ENCODE data around the gene LARGE1.

The LARGE1 gene

GRCh38 chr22:33817512-33818127, 102.7 kb downstream of the LARGE1 start:
- DNase-seq = no peak

DNA sequence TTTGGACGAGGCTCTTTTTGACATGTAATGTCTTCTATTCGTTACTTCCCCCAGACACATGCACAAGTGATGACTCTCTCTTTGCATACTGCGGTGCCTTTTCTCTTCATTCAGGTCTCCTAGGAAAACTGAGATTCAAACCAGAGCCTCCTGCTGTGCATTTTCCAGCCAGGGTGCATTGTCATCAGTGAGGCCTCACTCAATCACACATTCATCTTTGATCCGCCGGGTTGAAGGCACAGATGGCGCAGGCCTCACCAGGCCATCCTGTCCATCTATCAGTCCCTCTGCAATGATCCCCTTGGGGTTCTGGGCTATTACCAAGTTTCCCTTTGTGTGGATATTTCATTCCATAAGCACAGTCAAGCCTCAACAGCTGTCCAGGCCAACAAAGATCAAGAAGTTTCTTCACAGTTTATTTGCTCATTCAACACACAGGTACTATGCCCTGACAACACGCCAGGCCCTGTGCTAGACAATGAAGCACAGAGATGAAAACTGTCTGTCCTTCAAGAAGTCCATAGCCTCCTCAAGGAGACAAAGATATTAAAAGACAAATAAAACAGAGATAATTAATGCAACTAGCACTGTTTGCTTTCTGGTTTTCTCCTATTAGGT, 107.8 kb downstream of the LARGE1 start:
- no peak for DNase-seq

- no peak for DNase-seq
These were observed 108.6 kb downstream of the LARGE1 start for GRCh38 chr22:33811686-33812085.

DNA sequence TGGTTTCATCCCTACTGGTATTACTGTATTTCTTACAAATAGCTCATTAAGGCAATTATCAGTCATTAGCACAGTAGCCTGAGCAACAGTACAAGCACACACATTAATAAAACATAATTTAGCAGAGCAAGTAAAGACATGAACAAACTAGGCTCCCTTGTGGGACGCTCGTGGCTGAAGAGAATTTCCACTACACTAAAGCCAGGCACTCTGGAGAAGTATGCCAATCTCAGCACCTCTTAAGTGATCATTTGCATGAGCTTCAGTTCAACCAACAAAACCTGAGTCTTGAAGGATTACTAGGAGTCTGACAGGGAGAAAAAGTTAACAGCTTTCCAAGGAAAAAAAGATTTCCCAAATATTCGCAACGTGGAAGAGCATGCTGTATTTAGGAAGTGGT, 109.1 kb downstream of the LARGE1 start:
- DNase-seq = no peak

DNA sequence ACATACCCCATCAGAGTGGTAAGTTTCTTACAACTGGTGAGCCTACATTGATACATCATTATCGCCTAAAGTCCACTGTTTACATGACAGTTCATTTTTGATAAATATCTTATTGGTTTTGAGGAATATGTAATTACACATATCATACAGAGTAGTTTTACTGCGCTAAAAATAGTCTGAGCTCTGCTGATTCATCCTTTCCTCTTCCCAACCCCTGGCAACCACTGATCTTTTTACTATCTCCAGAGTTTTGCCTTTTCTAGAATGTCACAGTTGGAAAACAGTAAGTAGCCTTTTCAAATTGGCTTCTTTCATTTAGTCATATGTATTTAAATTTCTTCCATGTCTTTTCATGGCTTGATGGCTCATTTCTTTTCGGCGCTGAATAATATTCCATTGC, 112.8 kb downstream of the LARGE1 start:
- no peak for DNase-seq

GRCh38 chr22:33806191-33806590, 114.1 kb downstream of the LARGE1 start:
- DNase-seq = no peak

DNA sequence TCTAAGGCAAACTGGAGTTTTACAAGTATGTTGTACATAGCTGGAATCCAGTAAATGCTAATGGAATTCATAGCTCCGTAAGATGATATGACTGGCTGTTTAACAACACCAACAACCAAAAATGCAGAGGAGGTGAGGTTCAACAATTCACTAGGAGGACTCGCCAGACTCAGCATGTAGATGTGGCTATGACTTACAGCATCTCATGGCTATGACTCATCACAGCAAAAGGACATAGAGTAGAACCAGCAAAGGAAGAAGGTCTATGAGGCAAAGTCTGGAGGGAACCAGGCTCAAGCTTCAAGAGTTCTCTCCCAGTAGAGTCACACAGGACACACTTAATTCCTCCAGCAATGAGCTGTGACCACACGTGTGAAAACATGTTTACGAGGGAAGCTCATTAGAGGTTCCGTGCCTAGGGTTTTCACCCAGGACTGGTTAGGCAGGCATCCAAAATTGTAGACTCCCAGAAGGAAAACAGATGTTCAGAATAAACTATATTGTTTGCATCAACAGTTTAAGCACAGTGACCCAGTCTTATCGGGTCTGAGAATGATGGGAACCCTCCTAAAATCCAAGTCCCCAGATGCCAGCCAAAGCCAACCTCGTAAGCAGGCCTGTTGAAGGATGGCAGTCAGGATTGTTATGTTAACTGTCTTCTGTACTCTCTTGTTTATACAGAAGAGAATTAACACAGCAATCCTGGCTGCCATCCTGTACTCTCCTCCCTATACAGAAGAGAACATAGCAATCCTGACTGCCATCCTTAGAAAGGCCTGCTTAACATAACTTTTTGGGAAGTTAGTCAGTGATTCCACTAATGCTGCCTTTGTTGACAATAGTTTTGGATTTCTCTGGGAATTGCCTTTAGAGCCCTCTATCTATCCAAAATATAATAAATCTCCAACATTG, 116.6 kb downstream of the LARGE1 start:
- no peak for DNase-seq

- no peak for DNase-seq
These were observed 121.9 kb downstream of the LARGE1 start for GRCh38 chr22:33798401-33798800.

DNA sequence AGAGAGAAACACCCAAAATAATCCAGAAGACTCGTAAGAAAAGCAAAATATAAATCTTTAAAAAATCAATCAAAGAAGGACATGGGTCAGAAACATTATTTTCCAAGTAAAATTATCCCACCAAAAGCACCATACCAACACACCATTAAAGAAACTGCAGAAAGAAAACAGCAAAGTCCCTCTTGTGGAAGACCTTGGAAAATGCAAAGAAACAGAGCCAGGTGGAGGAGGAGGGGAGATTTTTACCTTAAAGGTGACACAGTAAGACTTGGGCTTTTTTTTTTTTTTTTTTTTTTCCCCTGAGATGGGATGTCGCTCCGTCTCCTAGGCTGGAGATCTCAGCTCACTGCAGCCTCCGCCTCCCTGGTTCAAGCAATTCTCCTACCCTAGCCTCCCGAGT, 123.8 kb downstream of the LARGE1 start:
- DNase-seq = no peak

DNA sequence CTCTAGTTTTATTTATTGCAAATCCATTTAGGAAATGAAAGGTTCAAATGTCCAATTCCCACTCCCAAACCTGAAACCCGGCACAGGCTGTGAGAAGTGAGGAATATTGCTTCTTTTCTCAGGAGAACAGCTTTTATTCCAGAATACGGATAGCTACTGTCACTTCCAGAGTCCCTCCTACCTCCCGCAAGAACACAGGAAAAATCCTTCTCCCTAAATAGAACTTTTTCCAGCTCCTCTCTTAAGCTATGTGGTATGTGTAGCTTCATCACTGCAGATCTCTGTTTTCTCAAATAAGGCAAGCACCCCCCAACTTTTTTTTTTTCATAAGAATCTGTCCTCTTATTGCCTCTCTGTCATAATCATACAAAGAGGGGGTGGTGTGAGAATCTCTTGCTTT, 126.8 kb downstream of the LARGE1 start:
- no peak for DNase-seq

- DNase-seq = no peak
These were observed 127.4 kb downstream of the LARGE1 start for GRCh38 chr22:33792832-33793231.

DNA sequence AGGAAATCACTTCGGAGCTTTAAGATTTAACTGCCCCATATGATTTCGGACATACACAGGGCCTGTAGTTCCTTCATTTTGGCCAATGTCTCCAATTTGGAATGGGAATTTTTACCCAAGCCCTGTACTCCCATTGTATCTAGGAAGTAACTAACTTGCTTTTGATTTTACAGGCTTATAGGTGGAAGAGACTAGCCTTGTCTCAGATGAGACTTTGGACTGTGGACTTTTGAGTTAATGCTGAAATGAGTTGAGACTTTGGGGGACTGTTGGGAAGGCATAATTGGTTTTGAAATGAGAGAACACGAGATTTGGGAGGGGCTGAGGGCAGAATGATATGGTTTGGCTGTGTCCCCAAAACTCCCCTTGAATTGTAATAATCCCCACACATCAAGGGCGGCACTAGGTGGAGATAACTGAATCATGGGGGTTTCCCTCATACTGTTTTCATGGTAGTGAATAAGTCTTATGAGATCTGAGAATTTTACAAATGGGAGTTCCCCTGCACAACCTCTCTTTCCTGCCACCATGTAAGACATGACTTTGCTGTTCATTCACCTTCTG, 130.5 kb downstream of the LARGE1 start:
- no peak for DNase-seq

- DNase-seq = no peak
These were observed 131.3 kb downstream of the LARGE1 start for GRCh38 chr22:33788927-33789326.

DNA sequence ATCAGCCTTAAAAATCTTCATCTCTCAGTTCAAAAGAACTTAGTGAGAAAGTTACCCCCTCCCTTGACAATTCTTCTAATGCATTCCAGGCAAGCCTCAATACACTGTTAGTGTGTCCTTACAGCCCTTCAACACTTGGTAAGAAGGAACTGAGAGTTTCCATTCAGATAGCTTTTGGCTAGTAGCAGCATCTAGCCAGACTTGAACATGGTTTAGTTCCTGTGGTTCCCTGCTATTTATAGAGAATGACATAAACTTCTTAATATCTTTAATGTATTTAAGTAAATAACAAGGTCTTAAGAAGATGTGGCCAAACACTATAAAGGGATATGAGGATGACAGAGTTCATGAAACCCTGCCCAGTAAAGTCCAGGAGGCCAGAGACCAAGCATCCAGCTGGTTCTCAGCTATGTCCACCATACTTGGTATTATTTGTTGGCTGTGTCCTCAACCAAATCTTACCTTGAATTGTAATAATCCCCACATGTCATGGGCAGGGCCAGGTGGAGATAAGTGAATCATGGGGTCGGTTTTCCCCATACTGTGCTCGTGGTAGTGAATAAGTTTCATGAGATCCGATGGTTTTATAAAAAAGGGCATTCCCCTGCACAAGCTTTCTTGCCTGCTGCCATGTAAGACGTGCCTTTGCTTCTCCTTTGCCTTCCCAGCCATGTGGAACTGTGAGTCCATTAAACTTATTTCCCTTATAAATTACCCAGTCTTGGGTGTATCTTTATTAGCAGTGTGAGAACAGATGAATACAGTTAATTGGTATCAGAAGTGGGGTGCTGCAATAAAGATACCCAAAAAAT, 132.4 kb downstream of the LARGE1 start:
- DNase-seq = no peak

DNA sequence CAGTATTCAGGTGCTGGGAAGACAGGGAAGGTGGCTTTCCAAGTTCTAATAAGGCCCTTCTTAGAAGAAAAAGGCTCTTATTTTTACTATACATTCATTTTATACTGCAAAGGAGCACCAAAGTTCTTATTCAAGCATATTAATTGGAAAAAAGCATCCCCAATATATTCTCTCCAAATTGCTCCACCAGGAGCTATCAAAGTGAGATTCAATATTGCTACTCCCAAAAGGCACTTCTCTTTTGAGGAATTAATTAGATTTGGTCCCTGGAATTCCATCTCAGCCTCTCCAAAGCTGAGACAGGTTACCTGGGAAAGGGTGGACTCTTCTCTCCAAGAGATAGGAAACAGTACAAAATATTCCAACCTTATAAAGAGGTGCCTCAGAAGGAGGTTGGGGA, 134.1 kb downstream of the LARGE1 start:
- no peak for DNase-seq

GRCh38 chr22:33785283-33785968, 134.8 kb downstream of the LARGE1 start:
- DNase-seq = no peak

DNA sequence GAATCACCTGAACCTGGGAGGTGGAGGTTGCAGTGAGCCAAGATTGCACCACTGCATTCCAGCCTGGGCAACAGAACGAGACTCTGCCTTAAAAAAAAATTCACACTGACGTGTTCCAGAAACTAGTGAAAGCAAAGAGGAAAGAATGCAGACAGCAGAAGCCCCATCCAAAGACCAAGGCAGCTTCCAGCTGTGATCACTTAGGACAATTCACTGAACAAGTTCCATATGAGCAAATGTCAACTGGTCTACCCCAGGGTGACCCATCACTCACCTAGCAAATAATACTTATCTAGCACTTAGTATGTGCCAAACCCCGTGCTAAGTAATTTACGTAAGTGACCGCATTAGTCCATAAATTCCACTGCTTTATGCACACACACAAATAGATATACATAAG, 138.9 kb downstream of the LARGE1 start:
- DNase-seq = no peak

- DNase-seq = no peak
These were observed 139.6 kb downstream of the LARGE1 start for GRCh38 chr22:33780531-33781136.

GRCh38 chr22:33779243-33779642, 141.0 kb downstream of the LARGE1 start:
- no peak for DNase-seq

DNA sequence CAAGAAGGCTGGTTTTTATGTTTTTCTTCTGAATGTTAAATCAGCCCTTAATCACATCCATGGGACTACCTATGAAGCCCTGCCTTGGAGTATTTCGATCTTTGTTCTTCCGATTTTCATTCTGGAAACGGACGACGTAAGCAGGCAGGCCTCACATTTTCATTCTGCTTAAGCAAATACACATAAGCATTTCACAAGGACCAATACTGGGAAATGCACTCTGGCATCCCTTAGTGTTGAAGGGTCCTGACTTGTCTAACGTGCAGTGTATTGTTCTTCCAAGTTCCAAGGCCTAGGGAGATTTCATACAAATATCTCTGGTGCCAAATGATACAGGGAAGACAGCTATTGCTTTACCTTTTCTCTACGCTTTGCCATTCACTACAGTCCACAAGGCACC, 143.8 kb downstream of the LARGE1 start:
- no peak for DNase-seq

GRCh38 chr22:33774781-33775180, 145.5 kb downstream of the LARGE1 start:
- DNase-seq = no peak

DNA sequence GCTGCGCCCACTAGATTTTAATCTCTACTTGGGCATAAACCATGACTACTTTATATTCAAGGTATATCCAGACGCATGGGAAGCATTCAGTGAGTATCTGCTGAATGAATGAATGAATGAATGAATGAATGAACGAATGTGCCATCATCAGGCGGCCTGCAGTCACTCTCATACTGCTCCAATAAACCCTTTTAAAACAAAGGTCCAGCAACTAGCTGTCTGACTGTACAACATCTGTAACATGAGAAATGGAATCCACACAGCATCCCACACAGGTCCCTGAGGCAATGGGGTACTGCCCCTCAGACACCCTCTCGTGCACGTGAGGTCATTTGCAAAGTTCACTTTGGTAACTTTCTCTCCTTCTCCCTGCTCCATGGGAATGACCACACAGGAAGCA, 147.5 kb downstream of the LARGE1 start:
- no peak for DNase-seq

Measured in activated effector memory CD4-positive, alpha-beta T cell treated with anti-CD3 and anti-CD28 coated beads, Interleukin-2, amount 50 U/mL, for 16 hours (primary cell).